GM11168 (cell line): ENCODE results near the gene ITIH6.
"Not testable (repeated sequence)": the region's sequence is repeated elsewhere in the genome, so short reads cannot be mapped to it uniquely, and the experiment has no call there.

Experiments used
- in situ Hi-C: fragments of 300-500 bp; cut with MboI; formaldehyde crosslinking; loops from one replicate; pipeline ENCODE4 v1.12.0; 2022; ENCODE audit warnings: low sequenced_read_pairs; ENCODE audit not compliant: unreplicated experiment

Gene ITIH6

GRCh38 chrX:54798137-54798536, at the start of gene ITIH6:
Gene ITIH6, minus strand, starts transcription at chrX:54798255. Its CDS starts 45 bp downstream, at chrX:54798210.
- in situ Hi-C loops, result no loop called here

- in situ Hi-C loops, result not testable (repeated sequence)
Measured at GRCh38 chrX:54847700-54848099, 49.6 kb upstream of the ITIH6 start.

- in situ Hi-C loops, result no loop called here
Measured at GRCh38 chrX:54843050-54843449, 45.0 kb upstream of the ITIH6 start.

GRCh38 chrX:54842607-54843006, 44.6 kb upstream of the ITIH6 start:
- in situ Hi-C loops, result no loop called here

GRCh38 chrX:54841184-54841874, 43.3 kb upstream of the ITIH6 start:
- in situ Hi-C loops, result not testable (repeated sequence)

- in situ Hi-C loops, result no loop called here
Measured at GRCh38 chrX:54838583-54838982, 40.5 kb upstream of the ITIH6 start.

- in situ Hi-C loops, result no loop called here
Measured at GRCh38 chrX:54826598-54826997, 28.5 kb upstream of the ITIH6 start.

GRCh38 chrX:54825716-54826438, 27.8 kb upstream of the ITIH6 start:
- in situ Hi-C loops, result no loop called here

GRCh38 chrX:54824722-54825121, 26.7 kb upstream of the ITIH6 start:
- in situ Hi-C loops, result no loop called here

- in situ Hi-C loops, result no loop called here
Measured at GRCh38 chrX:54824195-54824594, 26.1 kb upstream of the ITIH6 start.

GRCh38 chrX:54821310-54821709, 23.3 kb upstream of the ITIH6 start:
- in situ Hi-C loops, result no loop called here

- in situ Hi-C loops, result no loop called here
Measured at GRCh38 chrX:54820737-54821136, 22.7 kb upstream of the ITIH6 start.

- in situ Hi-C loops, result no loop called here
Measured at GRCh38 chrX:54819201-54819600, 21.1 kb upstream of the ITIH6 start.

GRCh38 chrX:54818221-54818620, 20.2 kb upstream of the ITIH6 start:
- in situ Hi-C loops, result no loop called here

GRCh38 chrX:54817220-54817820, 19.3 kb upstream of the ITIH6 start:
- in situ Hi-C loops, result no loop called here

- in situ Hi-C loops, result no loop called here
Measured at GRCh38 chrX:54812306-54812705, 14.3 kb upstream of the ITIH6 start.

GRCh38 chrX:54811301-54811885, 13.3 kb upstream of the ITIH6 start:
- in situ Hi-C loops, result no loop called here

- in situ Hi-C loops, result no loop called here
Measured at GRCh38 chrX:54810532-54810931, 12.5 kb upstream of the ITIH6 start.

GRCh38 chrX:54808605-54809483, 10.8 kb upstream of the ITIH6 start:
- in situ Hi-C loops, result no loop called here

- in situ Hi-C loops, result no loop called here
Measured at GRCh38 chrX:54808109-54808604, 10.1 kb upstream of the ITIH6 start.
